Choroid plexus epithelial cell (primary cell): ENCODE results near the gene ABLIM2.

Source experiments
- DNase-seq: peaks from one replicate; pipeline ENCODE4 v3.0.0-alpha.2; 2010; ENCODE audit warnings: low read depth
- H3K4me3 ChIP-seq: 2 replicates; pipeline ENCODE4 v1.5.1; 2011; ENCODE audit warnings: low read depth, mild to moderate bottlenecking, control low read depth, low read length, moderate library complexity
- CTCF ChIP-seq: conservative IDR thresholded peaks from 2 replicates; pipeline ENCODE4 v1.5.1; 2011; ENCODE audit warnings: low read depth, mild to moderate bottlenecking, control low read depth, inconsistent platforms, low read length, moderate library complexity

Gene ABLIM2

GRCh38 chr4:8077181-8078108, 81.2 kb downstream of the ABLIM2 start:
- no peak for TF ChIP-seq CTCF

GRCh38 chr4:8076023-8076422, 82.6 kb downstream of the ABLIM2 start:
- no peak for TF ChIP-seq CTCF
- H3K4me3 ChIP-seq: no peak overlapping the region
- DNase-seq: no peak

More at GRCh38 chr4:8077181-8078108, 81.2 kb downstream of the ABLIM2 start:
- no peak overlapping the region for H3K4me3 ChIP-seq
- DNase-seq: no peak

- H3K4me3 ChIP-seq: no peak overlapping the region
- no peak for DNase-seq
These were observed 85.3 kb downstream of the ABLIM2 start for GRCh38 chr4:8073206-8073863.

GRCh38 chr4:8072235-8072968, 86.2 kb downstream of the ABLIM2 start:
- no peak for TF ChIP-seq CTCF
- no peak overlapping the region for H3K4me3 ChIP-seq
- DNase-seq: no peak

More at GRCh38 chr4:8073206-8073863, 85.3 kb downstream of the ABLIM2 start:
- TF ChIP-seq CTCF: no peak

- TF ChIP-seq CTCF: no peak
- DNase-seq: no peak
- no peak overlapping the region for H3K4me3 ChIP-seq
These were observed 86.8 kb downstream of the ABLIM2 start for GRCh38 chr4:8071766-8072165.

GRCh38 chr4:8070736-8071718, 87.6 kb downstream of the ABLIM2 start:
- TF ChIP-seq CTCF: no peak
- no peak for DNase-seq
- no peak overlapping the region for H3K4me3 ChIP-seq
